ENCODE results near the gene CTIF.

The CTIF gene

DNA sequence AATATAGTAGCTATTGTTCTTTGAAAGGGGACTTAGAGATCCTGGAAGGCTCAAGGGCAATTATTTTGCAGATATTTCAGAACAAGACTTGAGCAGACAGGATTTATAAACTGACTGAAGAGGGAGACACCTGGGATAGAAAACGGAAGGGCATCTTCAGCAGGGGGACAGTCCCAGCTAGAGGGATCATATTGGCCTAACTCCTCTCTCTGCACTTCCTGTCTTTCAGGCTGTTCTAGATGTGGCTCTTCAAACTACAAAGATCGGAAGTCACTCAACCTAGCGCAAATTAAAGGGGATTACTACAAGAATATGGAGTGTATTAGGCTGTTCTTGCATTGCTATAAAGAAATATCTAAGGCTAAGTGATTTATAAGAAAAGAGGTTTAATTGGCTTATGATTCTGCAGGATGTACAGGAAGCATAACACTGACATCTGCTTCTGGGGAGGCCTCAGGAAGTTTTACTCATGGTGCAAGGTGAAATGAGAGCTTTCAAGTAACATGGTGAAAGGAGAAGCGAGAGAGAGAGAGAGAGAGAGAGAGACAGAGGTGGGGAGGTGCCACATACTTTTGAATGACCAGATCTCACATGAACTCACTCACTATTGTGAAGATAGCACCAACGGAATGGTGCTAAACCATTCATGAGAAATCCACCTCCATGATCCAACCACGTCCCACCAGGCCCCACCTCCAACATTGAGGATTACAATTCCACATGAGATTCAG is 5.3 kb upstream of the CTIF start:
- DNase-seq (ENCODE audit: low read depth) = no peak

DNA sequence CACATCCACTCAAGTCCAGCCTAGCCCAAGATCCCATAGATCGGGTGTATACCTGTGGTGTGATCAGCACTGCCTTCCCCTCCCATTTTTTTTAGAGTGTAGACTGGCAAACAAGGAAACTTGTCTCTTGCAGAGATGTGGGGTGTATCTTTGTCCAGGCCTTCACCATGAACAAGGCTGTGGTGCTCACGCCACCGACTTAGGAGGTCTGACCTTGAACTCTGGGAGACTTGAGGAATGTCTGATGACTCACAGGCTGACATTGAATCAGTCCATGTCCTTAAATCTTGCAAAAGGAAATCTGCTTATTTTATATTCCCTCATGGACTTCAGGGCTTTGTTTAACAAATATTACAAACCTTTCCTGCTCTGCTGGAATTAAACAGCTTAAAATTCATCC is 4.5 kb upstream of the CTIF start:
- no peak for DNase-seq (ENCODE audit: low read depth)

GRCh38 chr18:48535956-48536355 is 2.9 kb upstream of the CTIF start:
- no peak for DNase-seq (ENCODE audit: low read depth)

GRCh38 chr18:48536516-48536915 is 2.3 kb upstream of the CTIF start:
- DNase-seq (ENCODE audit: low read depth) = no peak

- peak; percentile 7 for DNase-seq (ENCODE audit: low read depth)
Measured at GRCh38 chr18:48539406-48540250, 797 bp downstream of the CTIF start.

GRCh38 chr18:48540251-48541025 is 1.6 kb downstream of the CTIF start:
- DNase-seq (ENCODE audit: low read depth) = peak; percentile 30

DNA sequence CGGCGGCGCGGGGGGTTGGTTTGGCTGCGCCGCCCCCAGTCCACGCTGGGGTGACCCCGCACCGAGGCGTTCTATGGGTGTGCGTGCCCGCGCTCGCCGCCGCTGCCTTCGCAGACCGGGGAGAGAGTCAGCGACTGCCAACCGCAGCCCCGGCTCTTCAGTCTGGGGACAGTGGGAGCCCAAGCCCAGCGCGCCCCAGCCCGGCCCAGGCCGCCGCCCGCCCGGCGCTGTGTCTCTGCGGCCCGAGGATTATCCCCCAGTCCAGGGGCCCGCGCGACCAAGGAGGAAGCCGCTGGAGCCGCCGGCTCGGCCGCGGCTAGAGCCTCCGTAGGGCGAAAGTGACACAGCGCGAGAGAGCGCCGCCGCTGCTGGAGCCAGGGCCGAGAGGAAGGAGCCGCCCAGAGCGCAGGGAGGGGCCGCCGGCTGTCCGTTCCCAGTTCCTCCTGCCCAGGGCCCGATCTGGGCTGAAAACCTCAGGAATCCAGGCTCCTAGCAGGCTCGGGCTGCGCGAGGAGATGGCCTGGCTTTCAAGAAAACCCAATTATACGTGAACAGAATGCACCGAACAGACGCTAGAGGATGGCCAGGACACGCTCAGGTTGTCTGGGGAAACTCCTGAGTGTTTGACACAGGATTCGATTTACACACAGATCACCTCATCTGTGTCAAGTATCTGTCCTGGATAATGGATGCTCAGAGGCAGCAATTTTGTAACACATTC is 2.4 kb downstream of the CTIF start:
- DNase-seq (ENCODE audit: low read depth) = no peak

- DNase-seq (ENCODE audit: low read depth) = no peak
Measured at GRCh38 chr18:48541747-48542400, 3.0 kb downstream of the CTIF start.

DNA sequence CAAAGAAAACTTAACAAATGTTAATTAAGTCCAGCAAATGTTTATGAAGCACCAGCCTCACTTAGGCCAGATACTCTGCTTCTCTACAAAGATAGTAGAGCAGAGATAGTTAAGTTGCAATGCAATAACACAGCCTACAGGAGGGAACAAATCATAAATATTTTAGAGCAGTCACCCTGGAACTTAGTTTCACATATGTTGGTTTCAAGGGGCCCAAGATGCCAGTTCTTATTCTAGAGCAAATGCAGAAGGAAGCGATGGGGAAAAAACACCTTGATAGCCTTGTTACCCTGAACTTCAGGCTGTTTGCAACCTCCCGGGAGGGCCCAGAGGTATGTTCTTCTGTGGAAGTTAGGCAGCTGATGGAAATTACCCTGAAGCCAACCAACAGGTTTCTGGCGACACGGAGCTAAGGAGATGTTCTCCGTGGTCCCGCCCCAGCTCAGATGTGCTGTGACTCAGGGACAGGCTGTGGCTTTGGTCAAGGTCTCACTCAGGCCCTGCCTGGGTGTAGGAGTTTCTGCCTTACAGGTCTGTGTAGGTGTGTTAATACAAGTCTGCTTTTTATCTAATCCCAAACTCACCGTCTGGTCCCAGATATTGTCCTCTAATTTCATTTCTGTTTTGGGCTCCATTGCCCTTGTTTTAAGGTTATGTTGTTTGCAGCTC is 3.8 kb downstream of the CTIF start:
- DNase-seq (ENCODE audit: low read depth) = no peak

DNA sequence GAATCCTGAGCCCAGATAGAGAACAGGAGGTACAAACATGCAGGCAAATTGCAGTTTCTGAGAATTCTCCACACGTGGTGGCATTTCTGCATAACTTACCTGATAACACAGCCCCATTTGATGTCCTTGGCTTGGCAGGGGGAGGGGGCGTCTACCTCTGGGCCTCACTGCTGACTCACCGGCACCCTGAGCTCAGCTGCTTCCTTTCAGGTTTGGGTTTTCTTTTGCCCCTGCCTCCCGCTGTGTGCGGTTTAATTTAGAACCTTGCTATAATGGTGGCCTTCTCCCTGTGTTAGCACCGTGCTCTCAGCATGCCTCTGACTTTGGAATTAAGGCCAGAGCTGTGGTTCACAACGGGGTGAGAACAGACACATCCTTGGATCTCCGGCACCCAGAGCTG is 4.4 kb downstream of the CTIF start:
- DNase-seq (ENCODE audit: low read depth) = no peak

GRCh38 chr18:48544116-48544515 is 5.3 kb downstream of the CTIF start:
- no peak for DNase-seq (ENCODE audit: low read depth)

DNA sequence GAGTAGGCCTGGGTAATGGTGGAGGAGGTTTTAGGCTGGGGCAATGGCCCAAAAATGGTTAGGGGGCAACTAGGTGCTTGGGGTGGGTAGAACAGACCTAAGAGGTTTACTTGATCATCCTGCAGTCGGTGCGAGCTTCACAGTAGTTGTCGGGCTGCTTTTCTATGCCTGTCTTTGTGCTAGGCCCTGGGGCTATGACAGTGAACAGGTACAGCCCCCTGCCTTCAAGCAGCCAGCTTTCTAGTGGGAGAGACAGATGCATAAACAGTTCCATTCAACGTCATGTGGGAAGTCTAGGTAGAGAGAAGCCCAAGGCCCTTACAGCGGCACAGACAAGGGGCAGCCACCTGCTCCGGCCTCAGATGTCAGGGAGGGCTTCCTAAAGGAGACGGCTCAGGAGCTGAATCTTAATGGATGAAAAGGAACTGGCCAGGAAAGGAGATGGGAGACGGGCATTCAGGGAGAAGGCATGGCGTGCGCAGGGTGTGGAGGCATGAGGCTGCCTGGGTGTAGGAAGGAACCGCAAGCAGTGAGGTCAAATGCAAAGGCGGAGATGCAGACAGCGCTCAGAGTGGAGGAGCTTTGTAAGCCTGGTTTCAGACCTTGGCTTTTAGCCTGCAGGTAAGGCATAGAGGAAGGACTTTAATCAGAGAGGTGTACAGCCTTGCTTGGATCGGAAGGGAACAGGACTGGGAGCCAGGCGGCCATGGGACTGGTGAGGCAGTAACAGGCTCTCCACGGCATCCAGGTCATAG is 6.0 kb downstream of the CTIF start:
- DNase-seq (ENCODE audit: low read depth) = no peak

- DNase-seq (ENCODE audit: low read depth) = no peak
Measured at GRCh38 chr18:48545757-48546321, 7.0 kb downstream of the CTIF start.

GRCh38 chr18:48546396-48546795 is 7.6 kb downstream of the CTIF start:
- DNase-seq (ENCODE audit: low read depth) = no peak

DNA sequence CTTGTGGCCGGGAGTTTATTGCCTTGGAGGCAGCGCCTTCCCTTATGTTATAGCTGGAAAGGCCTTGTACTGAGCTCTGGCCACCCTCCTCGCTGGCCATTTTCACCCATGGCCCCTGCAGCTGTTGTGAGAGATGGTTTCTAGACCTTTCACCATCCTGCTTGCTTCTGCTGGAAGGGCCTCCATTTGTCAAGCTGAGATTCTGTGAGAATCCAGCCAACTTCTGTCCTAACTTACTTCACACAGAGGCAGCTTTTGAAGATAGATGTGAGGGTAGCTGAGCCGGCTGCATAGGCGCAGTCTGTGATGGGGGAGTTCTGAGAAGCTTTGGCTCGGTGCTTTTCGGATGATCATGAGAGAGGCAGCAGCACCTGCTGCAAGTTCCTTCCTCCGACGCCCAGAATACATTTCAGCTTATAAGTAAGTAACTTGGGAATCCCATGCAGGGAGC is 8.7 kb downstream of the CTIF start:
- DNase-seq (ENCODE audit: low read depth) = no peak

DNA sequence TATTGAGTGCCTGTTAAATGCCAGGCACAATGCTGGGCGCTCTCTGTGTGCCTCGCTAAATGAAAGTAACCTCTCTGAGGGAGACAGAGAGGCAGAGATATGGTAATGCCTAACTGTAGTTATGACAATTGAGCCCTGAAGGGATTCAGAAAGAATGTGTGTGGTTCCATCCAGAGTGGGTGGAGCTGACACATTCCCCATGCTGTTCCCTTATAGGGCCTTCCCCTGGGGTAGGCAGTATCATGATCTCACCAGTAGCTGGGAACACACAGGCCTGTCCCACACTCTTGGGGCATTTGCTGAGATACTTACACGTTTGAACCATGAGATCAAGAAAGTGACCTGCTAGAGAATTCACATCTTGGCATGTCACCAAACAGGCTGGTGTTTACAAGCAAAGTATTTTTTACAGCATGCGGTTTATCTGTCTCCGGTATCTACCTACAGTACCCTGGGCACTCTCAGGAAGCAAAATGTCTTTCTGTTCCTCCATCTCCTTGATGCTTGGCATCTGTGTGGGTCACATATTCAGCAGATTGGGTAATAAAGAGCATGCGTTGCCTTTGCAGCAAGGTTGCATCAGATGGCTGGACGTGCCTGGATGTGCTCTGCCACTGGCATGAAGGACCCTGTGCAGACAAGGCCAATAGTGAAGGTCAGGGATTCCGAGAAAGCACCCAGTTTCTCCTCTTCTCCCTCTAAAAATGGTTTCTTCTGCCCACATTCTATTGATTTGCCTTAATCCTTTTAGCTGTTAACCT is 9.4 kb downstream of the CTIF start:
- no peak for DNase-seq (ENCODE audit: low read depth)

- no peak for DNase-seq (ENCODE audit: low read depth)
Measured at GRCh38 chr18:48548921-48549320, 10.1 kb downstream of the CTIF start.

DNA sequence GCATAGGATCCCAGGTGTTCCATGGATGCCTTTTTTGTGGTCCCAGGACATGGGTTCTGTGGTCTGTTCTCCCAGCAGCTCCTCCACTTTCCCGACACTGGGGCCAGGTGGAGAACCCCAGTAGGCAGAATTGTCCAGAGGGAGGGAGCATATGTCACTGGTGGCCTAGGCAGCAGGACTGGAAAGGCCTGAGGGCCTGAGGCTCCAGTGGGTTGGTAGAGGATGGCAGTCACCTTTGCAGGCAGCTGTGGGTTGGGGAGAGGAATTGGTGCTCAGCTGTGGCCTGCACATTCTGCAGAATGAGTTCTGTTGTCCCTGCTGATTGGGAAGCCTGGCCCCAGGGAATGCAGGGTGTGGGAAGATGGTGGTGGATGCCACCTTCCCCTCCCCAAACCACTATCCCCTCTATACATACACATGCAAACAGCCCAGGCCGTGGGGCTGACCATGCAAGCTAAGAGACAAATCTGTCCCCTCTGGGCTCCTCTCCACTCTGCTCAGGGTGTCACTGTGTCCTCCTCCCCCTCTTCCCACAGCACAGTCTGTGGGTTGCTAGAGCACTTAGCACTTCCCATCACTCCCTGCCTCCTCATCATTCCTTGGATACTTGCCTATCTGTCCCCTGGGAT is 11.4 kb downstream of the CTIF start:
- no peak for DNase-seq (ENCODE audit: low read depth)

DNA sequence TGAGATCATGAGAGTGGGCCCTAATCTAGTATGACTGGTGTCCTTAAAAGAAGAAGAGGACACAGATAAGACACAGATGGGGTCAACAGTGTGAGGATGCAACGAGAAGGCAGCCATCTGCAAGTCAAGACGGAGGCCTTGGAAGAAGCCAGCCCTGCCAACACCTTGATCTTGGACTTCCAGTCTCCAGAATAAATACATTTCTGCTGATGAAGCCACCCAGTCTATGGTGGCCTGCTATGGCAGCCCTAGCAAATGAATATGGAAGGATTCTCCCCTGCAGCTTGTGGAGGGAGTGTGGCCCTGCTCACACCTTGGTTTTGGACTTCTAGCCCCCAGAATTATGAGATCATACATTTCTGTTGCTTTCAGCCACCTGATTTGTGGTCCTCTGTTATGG is 12.3 kb downstream of the CTIF start:
- DNase-seq (ENCODE audit: low read depth) = no peak
